SK-N-SH (cell line): Measurements from ENCODE around the gene SRGN. TPM values are rescaled to one million over a fixed set of nuclear protein-coding genes. Genes with fewer than 3 reads are reported as not detected.

Source experiments
- CTCF ChIA-PET: fragments of 300-600, 350-600 bp; formaldehyde crosslinking; extraction: SDS; loops from one replicate; lab custom pipeline; 2021; lab: Yijun Ruan, JAX
- POLR2A ChIA-PET: fragments of 350-600 bp; sonication (Branson Sonifier 250); formaldehyde crosslinking; extraction: SDS; loops from one replicate; lab custom pipeline; 2020; ENCODE audit warnings: antibody characterized with exemption, inconsistent platforms; lab: Yijun Ruan, JAX
- DNase-seq: peaks from one replicate; pipeline ENCODE4 v3.0.0; 2012
- H2AFZ ChIP-seq: fragments of 200-600 bp; sonication (generic); 2 replicates; pipeline ENCODE4 v1.8.1; 2016; ENCODE audit warnings: antibody characterized with exemption, mild to moderate bottlenecking, low read depth
- H3F3A ChIP-seq: fragments of 200-600 bp; sonication (generic); replicated peaks from 2 replicates; pipeline ENCODE3; 2016; ENCODE audit warnings: antibody characterized with exemption, mild to moderate bottlenecking; ENCODE audit not compliant: insufficient read depth
- H3K27ac ChIP-seq, 2 experiments: fragments of 200-500 bp in 1 of 2; fragments of 200-600 bp in 1 of 2; sonication (Bioruptor generic) in 1 of 2; sonication (generic), shearing (Covaris generic) in 1 of 2; 2 replicates each; pipeline versions ENCODE4 v1.5.1 to v1.6.1; 2014 to 2016; ENCODE audit warnings: low read depth in 2 of 2, inconsistent platforms in 1 of 2, low read length in 1 of 2, mild to moderate bottlenecking in 1 of 2, mixed read lengths in 1 of 2
- H3K27me3 ChIP-seq: fragments of 200-600 bp; sonication (generic), shearing (Covaris generic); 2 replicates; pipeline ENCODE4 v1.6.1; 2016; ENCODE audit warnings: mixed run types; ENCODE audit not compliant: insufficient read depth
- H3K36me3 ChIP-seq, 2 experiments: fragments of 200-500 bp in 1 of 2; fragments of 200-600 bp in 1 of 2; sonication (Bioruptor generic) in 1 of 2; sonication (generic) in 1 of 2; replicated peaks in 1 of 2; 2 replicates each; pipeline versions ENCODE3 to v1.5.1; 2014 to 2016; ENCODE audit warnings: low read length in 1 of 2, mild to moderate bottlenecking in 1 of 2; ENCODE audit not compliant: insufficient read depth in 2 of 2, control insufficient read depth in 1 of 2
- H3K4me1 ChIP-seq, 2 experiments: fragments of 200-500 bp in 1 of 2; fragments of 200-600 bp in 1 of 2; sonication (Bioruptor generic) in 1 of 2; sonication (generic), shearing (Covaris generic) in 1 of 2; 2 replicates each; pipeline versions ENCODE4 v1.5.1 to v1.6.1; 2014 to 2016; ENCODE audit warnings: low read depth in 1 of 2, low read length in 1 of 2, mixed run types in 1 of 2; ENCODE audit not compliant: insufficient read depth in 2 of 2, control insufficient read depth in 1 of 2
- H3K4me2 ChIP-seq: fragments of 200-600 bp; sonication (generic), shearing (Covaris generic); 2 replicates; pipeline ENCODE4 v1.6.1; 2017; ENCODE audit warnings: mixed run types
- H3K4me3 ChIP-seq, 2 experiments: fragments of 200-500 bp in 1 of 2; fragments of 200-600 bp in 1 of 2; sonication (Bioruptor generic) in 1 of 2; sonication (generic), shearing (Covaris generic) in 1 of 2; 2 replicates each; pipeline versions ENCODE4 v1.5.1 to v1.8.1; 2014 to 2016; ENCODE audit warnings: low read depth in 2 of 2, inconsistent platforms in 1 of 2, low read length in 1 of 2, mild to moderate bottlenecking in 1 of 2, mixed read lengths in 1 of 2, moderate library complexity in 1 of 2
- H3K79me2 ChIP-seq: fragments of 200-600 bp; sonication (generic); 2 replicates; pipeline ENCODE4 v1.8.1; 2017; ENCODE audit warnings: mild to moderate bottlenecking; ENCODE audit not compliant: insufficient read depth
- H3K9ac ChIP-seq: fragments of 200-600 bp; sonication (generic); 2 replicates; pipeline ENCODE4 v1.6.1; 2017; ENCODE audit warnings: mixed run types
- H3K9me2 ChIP-seq: fragments of 200-600 bp; sonication (generic); 2 replicates; pipeline ENCODE4 v1.6.1; 2017; ENCODE audit warnings: mixed run types
- H3K9me3 ChIP-seq: fragments of 200-600 bp; sonication (generic); 2 replicates; pipeline ENCODE4 v1.6.1; 2017; ENCODE audit warnings: mixed run types, mild to moderate bottlenecking, moderate library complexity
- H4K20me1 ChIP-seq: fragments of 200-600 bp; sonication (generic); 2 replicates; pipeline ENCODE4 v1.6.1; 2017; ENCODE audit warnings: mild to moderate bottlenecking, mixed run types; ENCODE audit not compliant: insufficient read depth
- EP300 ChIP-seq, 2 experiments: IDR thresholded peaks; 2 replicates each; pipeline versions ENCODE4 v1.4.0 to v1.6.1; 2012; ENCODE audit warnings: borderline replicate concordance in 1 of 2, low read depth in 1 of 2, low read length in 1 of 2
- FOSL2 ChIP-seq: IDR thresholded peaks from 2 replicates; pipeline ENCODE4 v1.4.0; 2012; ENCODE audit warnings: low read depth, mild to moderate bottlenecking, moderate library complexity, borderline replicate concordance
- FOXM1 ChIP-seq: IDR thresholded peaks from 2 replicates; pipeline ENCODE4 v1.4.0; 2012; ENCODE audit warnings: low read depth, mild to moderate bottlenecking
- NFIC ChIP-seq: IDR thresholded peaks from 2 replicates; pipeline ENCODE4 v1.4.0; 2012; ENCODE audit warnings: borderline replicate concordance
- RFX5 ChIP-seq: IDR thresholded peaks from 2 replicates; pipeline ENCODE4 v1.6.1; 2012; ENCODE audit warnings: mild to moderate bottlenecking, improper control_type of control experiment, low read length
- SIN3A ChIP-seq: IDR thresholded peaks from 2 replicates; pipeline ENCODE4 v1.6.1; 2012; ENCODE audit warnings: low read depth, mild to moderate bottlenecking, low read length, moderate library complexity, borderline replicate concordance
- TCF12 ChIP-seq: IDR thresholded peaks from 2 replicates; pipeline ENCODE4 v1.4.0; 2012
- USF1 ChIP-seq: IDR thresholded peaks from 2 replicates; pipeline ENCODE4 v1.4.0; 2012; ENCODE audit warnings: low read depth, borderline replicate concordance
- YY1 ChIP-seq: IDR thresholded peaks from 2 replicates; pipeline ENCODE4 v1.4.0; 2012; ENCODE audit warnings: low read depth, mild to moderate bottlenecking
- WGBS: methylation state at CpG from one replicate; pipeline ENCODE4 v1.1.6; 2017; ENCODE audit warnings: low lambda C conversion rate; 5-methylcytosine and 5-hydroxymethylcytosine counted together
- polyA plus RNA-seq, 3 experiments: library from polyadenylated mRNA; depleted of rRNA; stranded (reverse); fragments of >200 nt; gene quantifications; 2 replicates each; pipeline ENCODE4 v1.2.3, GENCODE V29; 2012
- TF ChIP-seq, protein P1 (sequence below): fragments of 200-600 bp; sonication (generic); IDR thresholded peaks from 2 replicates; pipeline ENCODE4 v1.6.1; 2017; ENCODE audit warnings: antibody characterized with exemption, mild to moderate bottlenecking, moderate library complexity
- TF ChIP-seq, protein P2 (sequence below): IDR thresholded peaks from 2 replicates; pipeline ENCODE4 v1.4.0; 2012; ENCODE audit warnings: low read depth, borderline replicate concordance

SRGN gene
- polyA plus RNA-seq, 1 of the 3 experiments (the other 2 are of a cell fraction): 0.10 TPM

DNA sequence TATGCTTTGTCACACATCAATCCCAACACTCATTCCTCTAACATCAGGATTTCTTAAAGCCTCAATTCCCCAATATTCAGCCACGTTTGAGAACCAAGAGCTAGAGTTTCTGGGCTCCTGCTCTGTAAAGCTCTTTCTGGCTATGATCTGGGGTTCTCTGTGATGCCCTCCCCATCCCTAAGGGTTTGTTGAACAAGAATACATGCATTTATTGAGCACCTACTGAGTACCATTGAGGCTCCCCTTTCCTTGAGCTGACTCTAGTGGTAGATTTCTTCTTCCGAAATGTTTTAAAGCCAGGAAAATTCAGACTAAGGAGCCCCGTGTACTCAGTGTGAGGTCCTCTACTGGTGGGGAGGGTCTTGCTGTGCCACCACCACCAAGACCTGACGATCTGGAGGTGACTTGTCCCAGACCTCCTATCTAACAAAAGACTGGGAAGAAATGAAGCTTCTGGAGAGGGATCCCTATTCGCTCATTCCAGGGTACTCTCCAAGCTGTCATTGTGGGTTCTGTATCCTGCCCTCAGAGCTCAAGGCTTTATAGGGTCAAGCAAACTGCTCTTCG is 23.1 kb upstream of the SRGN start (continued):
- TF ChIP-seq USF1: no peak
- TF ChIP-seq FOXM1: no peak
- TF ChIP-seq TCF12: no peak
- TF ChIP-seq EP300 (IDR thresholded peaks at IDR 0.05; ENCODE audit: borderline replicate concordance in 1 of 2, low read depth in 1 of 2, low read length in 1 of 2): no peak

DNA sequence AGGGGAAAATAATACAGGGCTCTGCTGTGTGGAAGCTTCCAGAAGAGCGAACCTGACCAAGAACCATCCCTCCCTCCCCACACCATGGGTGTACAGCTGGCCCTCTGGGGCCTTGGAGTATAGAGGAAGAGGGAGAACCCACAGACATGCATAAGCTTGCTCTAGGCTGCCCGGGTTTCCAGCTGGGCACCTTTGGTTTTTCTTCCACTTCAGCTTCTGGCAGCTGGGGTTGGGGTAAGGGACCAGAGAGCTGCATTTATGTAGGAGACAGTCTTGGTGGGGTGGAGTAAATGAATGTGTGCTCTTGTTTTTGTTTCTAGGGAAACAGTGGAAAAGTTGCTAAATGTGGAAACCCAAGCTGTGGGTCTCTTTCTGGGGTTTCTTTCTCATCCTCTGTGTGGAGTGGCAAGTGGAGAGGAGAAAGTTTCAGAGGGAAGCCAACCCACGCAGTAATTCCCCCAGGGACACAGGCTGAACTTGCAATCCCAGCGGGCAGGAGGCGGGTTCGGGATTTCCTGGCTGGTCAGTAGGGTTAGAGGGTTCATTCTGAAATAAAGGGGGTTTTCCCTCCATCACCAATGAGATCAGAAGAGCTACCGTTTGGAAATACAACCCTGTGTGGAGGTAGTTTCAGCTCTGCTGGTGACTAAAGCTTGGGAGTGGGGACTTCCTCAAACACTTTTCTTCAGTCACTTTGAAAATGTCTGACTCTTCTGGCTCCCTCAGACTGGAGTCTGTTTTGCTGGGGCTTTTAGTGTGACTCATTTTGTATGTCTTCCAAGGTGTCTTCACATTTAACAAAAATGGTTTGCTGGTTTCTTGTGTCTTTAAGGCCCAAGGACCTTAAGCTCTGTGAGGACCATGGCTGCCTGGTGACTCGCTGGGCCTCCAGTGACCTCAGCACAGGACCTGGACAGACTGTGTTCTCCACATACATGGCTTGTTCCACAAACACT is 22.2 kb upstream of the SRGN start:
- ChIA-PET CTCF (interaction anchor here (0.9 kb wide), 1 partner anchor 27 kb away, joined by 4 read pairs; no protein-coding TSS in a partner anchor), POLR2A (no interaction called here)
- H3K4me2 ChIP-seq: no peak overlapping the region

More for the DNA sequence above, 22.2 kb upstream of the SRGN start:
- H3K36me3 ChIP-seq: no peaks in the 10 kb centered on the region
- no peaks in the 10 kb centered on the region for H3K9me2 ChIP-seq
- H3K4me1 ChIP-seq: peaks cover 0 to 5% of the 10 kb centered on the region in 2 experiments; a peak in 2 of 4 replicates
- H3K79me2 ChIP-seq: no peaks in the 10 kb centered on the region
- H3K4me3 ChIP-seq: no peak overlapping the region
- no peak for DNase-seq
- no peaks in the 10 kb centered on the region for H3K27me3 ChIP-seq
- no peaks in the 10 kb centered on the region for H4K20me1 ChIP-seq
- peaks cover 3% of the 10 kb centered on the region for H3F3A ChIP-seq
- WGBS: 64% methylated on average over 7 of the region's 8 CpGs
- no peak overlapping the region for H2AFZ ChIP-seq
- no peak overlapping the region for H3K9ac ChIP-seq
- no peak overlapping the region for H3K27ac ChIP-seq
- no peaks in the 10 kb centered on the region for H3K9me3 ChIP-seq
- TF ChIP-seq YY1 (no peak), FOSL2 (no peak), RFX5 (no peak), EP300 (IDR thresholded peaks at IDR 0.05; ENCODE audit: borderline replicate concordance in 1 of 2, low read depth in 1 of 2, low read length in 1 of 2) (no peak), SIN3A (no peak), NFIC (no peak)
- TF ChIP-seq, protein P1, sequence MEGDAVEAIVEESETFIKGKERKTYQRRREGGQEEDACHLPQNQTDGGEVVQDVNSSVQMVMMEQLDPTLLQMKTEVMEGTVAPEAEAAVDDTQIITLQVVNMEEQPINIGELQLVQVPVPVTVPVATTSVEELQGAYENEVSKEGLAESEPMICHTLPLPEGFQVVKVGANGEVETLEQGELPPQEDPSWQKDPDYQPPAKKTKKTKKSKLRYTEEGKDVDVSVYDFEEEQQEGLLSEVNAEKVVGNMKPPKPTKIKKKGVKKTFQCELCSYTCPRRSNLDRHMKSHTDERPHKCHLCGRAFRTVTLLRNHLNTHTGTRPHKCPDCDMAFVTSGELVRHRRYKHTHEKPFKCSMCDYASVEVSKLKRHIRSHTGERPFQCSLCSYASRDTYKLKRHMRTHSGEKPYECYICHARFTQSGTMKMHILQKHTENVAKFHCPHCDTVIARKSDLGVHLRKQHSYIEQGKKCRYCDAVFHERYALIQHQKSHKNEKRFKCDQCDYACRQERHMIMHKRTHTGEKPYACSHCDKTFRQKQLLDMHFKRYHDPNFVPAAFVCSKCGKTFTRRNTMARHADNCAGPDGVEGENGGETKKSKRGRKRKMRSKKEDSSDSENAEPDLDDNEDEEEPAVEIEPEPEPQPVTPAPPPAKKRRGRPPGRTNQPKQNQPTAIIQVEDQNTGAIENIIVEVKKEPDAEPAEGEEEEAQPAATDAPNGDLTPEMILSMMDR: no peak
- TF ChIP-seq, protein P2, sequence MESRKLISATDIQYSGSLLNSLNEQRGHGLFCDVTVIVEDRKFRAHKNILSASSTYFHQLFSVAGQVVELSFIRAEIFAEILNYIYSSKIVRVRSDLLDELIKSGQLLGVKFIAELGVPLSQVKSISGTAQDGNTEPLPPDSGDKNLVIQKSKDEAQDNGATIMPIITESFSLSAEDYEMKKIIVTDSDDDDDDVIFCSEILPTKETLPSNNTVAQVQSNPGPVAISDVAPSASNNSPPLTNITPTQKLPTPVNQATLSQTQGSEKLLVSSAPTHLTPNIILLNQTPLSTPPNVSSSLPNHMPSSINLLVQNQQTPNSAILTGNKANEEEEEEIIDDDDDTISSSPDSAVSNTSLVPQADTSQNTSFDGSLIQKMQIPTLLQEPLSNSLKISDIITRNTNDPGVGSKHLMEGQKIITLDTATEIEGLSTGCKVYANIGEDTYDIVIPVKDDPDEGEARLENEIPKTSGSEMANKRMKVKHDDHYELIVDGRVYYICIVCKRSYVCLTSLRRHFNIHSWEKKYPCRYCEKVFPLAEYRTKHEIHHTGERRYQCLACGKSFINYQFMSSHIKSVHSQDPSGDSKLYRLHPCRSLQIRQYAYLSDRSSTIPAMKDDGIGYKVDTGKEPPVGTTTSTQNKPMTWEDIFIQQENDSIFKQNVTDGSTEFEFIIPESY: no peak
